Mucosa of gallbladder (tissue), 1 donor: Measurements from ENCODE around the gene ITPRIPL2. TPM values are rescaled to one million over a fixed set of nuclear protein-coding genes. Genes with fewer than 3 reads are reported as not detected.

Experiments used
- DNase-seq: peaks from one replicate; pipeline ENCODE4 v3.0.0-alpha.2; 2020; ENCODE audit warnings: low spot score
- total RNA-seq: library from RNA; stranded (reverse); gene quantifications from one replicate; pipeline ENCODE4 v1.2.1, GENCODE V29; 2021
- donor health status: DM: no; HTN: no; CAD: no.

The ITPRIPL2 gene
- total RNA-seq, 1 donor from 2014 or later, result 37.5 TPM

- no peak for DNase-seq
Observed at GRCh38 chr16:19093631-19094541, 19.9 kb upstream of the ITPRIPL2 start.

DNA sequence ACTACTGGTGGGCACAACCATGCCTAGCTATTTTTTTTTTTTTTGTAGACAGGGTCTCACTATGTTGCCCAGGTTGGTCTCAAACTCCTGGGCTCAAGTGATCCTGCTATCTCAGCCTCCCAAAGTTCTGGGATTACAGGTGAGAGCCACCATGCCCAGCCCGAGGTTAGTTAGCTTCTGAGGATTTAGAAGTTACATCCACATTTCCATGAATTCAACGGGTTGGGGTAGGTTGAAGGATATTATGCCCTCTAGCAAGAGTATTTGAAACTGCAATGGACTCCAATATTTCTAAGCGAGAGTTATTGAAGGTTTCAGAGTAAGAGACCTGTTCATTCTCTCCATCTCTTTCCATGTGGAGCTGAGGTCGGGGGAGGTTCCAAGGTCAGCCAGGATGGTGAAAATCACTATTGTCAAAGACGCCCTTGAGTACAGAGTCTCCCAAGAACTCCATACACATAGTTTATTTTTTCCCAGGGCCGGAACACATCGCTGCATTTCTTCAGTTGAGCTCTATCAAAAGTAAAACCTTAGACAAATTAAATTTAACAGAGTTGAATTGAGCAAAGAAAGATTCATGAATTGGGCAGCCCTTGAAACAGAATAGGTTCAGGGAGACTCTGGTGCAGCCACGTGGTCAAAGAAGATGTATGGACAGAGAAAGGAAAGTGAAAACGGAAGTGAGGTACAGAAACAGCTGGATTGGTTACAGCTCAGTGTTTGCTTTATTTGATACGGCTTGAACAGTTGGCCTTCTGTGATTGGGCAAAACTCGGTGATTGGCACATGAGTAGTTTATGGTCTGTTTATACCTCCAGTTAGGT is 19.0 kb upstream of the ITPRIPL2 start:
- no peak for DNase-seq

DNA sequence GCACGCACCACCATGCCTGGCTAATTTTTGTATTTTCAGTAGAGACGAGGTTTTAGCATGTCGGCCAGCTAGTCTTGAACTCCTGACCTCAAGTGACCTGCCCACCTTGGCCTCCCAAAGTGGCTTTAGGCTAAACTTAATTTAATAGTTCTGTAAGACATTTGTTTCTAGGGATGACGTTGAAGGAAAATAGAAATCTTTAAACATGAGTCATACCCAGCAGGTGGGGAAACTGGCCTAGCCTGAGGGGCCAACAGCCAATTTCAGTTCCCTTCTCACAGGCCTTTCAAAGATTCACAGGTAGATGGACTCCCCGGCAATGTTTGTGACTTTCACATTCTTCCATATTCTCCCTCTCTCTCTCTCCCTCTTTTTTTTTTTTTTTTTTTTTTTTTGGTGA is 18.1 kb upstream of the ITPRIPL2 start:
- no peak for DNase-seq

DNA sequence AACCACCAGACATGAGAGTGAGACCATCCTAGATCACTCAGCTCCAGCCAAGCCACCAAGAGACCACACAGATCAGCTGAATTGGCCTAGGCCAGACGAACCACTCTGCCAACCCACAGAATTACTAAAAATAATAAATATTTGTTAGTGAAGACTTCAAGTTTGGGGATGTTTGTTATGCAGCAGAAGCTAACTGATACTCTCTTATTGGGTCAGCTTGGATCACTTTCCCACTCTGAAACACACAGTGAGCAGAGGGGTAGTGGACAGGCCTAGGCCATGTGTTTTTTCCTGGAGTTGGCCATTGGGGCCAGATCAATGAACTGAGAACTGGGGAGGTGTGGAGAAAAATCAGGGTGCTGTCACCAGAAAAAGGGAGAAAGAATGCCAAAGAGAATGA is 15.6 kb upstream of the ITPRIPL2 start:
- no peak for DNase-seq

GRCh38 chr16:19102187-19102872 is 11.4 kb upstream of the ITPRIPL2 start:
- DNase-seq, result no peak

DNA sequence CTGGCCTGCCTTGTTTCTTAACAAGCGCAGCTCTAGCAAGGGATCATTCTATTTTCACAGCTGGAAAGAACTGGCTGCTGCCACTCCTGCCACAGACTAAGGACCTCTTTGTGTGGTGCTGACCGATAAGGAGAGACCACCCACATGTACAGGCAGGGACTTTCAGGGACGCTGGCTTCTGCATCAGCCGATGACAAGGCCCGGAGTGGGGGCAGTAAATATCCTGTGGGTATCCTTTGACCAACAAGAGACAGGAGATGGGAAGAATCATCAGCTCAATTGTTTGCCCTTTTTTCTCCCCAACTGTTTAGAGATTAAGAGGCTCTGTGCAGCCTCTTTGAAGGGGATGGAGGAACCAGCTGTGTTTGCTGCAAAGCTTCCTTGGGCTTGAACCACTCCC is 9.2 kb upstream of the ITPRIPL2 start:
- no peak for DNase-seq

DNA sequence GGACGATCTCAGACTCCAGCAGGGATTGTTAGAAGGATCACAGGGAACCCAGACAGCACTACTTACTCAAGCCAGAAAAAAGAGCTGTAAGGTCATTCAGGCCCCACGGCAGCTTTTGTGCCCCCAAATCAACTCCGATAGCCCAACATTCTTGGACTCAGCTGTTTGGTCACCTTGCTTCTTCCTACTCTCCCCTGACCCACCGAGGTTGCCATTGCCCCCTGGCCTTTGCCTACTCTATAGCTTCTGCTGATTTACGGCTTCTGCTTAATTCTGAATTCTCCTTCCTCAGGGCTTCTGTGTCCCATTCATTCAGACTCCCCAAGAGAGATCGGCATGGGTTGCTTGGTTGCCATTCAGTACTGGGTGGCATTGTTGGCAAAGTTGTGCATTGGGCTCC is 8.6 kb upstream of the ITPRIPL2 start:
- DNase-seq, result no peak

DNA sequence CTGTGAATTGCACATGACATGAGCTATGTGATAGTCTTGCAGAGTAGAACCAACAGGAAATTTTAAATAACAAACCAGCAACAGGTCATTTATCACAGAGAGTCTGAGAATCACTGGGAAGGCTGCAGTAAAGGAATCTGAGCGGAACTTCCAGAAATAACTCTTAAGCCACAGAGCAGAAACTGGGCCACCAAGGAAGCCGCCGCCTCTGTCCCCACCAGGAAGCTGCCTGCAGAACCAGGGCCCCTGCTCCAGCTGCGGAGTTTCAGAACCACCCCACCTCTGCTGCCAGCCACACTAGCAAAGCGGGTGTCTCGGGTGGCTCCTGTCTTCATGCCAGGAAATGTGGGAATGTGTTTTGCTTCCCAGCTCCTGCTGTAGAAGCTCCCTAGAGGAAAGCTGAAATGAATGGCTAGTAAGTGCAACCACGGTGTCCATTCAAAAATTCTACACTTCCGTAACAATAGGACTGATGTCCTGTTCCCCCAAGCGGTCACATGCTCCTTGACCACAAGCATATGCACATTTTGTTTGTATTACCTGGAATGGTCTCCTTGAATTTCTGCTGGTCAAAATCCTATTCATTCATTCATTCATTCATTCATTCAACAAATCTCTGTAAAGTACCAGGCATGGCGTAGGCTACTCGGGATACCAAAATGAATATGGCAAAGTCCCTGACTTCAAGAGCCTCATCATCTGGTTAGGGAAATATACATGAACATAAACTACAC is 7.7 kb upstream of the ITPRIPL2 start:
- DNase-seq, result no peak

GRCh38 chr16:19106625-19107020 is 7.1 kb upstream of the ITPRIPL2 start:
- DNase-seq, result no peak

DNA sequence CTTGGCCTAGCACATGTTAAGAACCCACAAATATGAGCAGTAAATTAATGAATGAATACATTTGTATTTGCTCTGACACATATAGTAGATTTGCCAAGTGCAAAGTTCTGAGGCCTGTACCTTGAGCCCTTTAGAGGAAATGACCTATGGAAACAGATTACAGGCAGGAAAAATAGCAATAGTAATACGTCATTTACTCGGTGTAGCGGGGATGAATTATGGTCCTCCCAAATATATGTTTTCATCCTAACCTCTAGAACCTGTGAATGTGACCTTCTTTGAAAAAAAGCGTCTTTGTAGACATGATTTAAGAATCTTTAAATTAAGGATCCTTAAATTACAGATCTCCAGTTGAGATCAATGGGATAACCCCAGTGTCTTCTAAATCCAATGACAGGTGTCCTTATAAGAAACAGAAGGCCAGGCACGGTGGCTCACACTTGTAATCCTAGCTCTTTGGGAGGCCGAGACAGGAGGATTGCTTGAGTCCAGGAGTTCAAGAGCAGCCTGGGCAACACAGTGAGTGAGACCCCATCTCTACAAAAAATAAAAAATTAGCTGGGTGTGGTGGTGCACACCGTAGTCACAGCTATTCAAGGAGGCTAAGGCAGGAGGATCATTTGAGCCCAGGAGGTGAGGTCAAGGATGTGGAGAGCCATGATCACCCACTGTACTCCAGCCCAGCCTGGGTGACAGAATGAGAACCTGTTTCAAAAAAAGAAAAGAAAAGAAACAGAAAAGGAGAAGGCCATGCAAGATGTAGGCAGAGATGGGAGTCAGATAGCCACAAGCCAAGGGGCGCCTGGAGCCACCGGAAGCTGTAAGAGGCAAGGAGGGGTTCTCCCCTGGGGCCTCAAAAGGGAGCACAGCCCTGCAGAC is 5.1 kb upstream of the ITPRIPL2 start:
- no peak for DNase-seq

GRCh38 chr16:19109288-19109664 is 4.5 kb upstream of the ITPRIPL2 start:
- no peak for DNase-seq

DNA sequence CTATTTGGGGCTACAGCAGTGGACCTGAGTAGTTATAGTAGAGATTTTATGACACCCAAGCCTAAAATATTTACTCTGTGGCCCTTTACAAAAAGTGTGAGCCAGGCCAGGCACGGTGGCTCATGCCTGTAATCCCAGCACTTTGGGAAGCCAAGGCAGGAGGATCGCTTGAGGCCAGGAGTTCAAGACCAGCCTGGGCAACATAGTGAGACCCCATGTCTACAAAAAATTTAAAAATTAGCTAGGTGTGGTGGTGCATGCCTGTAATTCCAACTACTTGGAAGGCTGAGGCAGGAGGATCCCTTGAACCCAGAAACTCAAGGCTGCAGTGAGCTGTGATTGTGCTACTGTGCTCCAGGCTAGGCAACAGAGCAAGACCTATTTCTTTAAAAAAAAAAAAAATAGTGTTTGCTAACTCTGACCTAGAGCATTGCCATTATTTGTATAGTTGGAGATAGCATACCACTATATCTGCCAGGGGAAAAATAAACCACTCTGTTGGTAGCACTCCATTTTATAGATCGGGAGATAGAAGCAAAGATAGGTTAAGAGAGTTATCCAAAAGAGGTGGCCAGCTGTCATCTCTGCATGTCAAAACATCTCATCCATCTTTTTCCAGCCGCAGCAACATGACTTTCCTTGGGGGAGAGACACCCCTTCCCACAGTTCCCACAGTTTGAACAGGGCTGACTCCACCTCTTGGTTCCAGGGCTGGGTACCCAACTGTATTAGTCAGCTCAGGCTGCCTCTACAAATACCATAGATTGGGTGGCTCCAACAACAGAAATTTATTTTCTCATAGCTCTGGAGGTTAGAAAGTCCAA is 3.0 kb upstream of the ITPRIPL2 start:
- DNase-seq, result no peak

DNA sequence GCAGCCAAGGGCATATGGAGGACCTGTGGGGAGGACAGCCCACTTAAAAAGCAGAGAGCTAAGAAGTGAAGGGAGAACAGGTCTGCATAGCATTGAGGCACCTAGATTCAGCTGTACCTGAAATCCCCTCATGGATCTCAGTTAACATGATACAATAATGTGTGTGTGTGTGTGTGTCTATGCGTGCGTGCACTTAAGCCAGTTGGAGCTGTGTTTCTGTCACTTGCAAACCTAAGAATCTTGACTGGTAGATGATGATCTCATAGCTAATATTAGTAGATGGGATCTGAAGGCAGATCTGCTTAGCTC is 1.7 kb upstream of the ITPRIPL2 start:
- no peak for DNase-seq

GRCh38 chr16:19114359-19115147 is 789 bp downstream of the ITPRIPL2 start:
- peak; percentile 57 for DNase-seq

DNA sequence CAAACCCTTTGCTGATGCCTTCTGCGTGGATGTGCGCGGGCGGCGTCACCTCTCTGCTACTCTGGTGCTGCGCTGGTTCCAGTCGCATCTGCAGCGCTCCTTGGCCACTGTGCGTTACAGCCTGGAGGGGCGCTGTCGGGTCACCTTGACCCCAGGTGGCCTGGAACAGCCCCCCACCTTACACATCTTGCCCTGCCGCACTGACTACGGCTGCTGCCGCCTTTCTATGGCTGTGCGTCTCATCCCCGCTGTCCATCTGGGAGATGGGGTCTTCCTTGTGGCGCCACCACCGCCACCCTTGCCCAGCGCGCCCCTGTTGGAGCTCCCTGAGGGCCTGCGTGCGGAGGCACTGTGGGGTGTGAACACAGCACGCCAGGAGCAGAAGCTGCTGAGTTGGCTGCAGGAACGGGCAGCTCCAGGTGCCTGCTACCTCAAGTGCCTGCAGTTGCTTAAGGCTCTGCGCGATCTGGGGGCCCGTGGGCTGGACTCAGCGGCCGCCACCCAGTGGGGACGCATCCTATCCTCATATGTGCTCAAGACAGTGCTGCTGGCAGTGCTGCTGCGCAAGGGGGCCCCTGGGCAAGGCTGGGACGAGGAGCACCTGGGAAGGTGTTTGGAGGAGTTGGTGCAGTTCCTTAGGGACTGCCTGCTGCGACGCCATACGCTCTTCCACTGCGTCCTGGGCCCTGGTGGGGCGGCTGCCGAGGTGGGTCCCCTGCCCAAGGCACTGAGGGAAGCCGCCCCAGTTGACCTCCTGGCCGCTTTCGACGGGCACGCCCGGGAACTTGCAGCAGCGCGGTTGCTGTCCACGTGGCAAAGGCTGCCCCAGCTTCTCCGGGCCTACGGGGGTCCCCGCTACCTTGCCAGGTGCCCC is 1.6 kb downstream of the ITPRIPL2 start:
- no peak for DNase-seq

GRCh38 chr16:19116711-19117449 is 3.1 kb downstream of the ITPRIPL2 start:
- DNase-seq, result no peak

- peak; percentile 51 for DNase-seq
Observed at GRCh38 chr16:19118938-19119431, 5.2 kb downstream of the ITPRIPL2 start.
